ENCODE data around the gene CFAP20. TPM values are rescaled to one million over a fixed set of nuclear protein-coding genes. Genes with fewer than 3 reads are reported as not detected.

Gene CFAP20
- total RNA-seq, 1 experiment from 2014 or later: 49.6 TPM

GRCh38 chr16:58127033-58127556, 2.1 kb downstream of the CFAP20 start:
- no peak for DNase-seq
- Histone ChIP-seq H3K27me3 (ENCODE audit: insufficient read depth, low read depth) (no peaks in the 10 kb centered on the region), H3K4me1 (replicated peaks; ENCODE audit: insufficient read depth) (peaks cover 37% of the 10 kb centered on the region), H3K4me3 (peak overlapping the region; percentile 88), H3F3A (ENCODE audit: insufficient read depth, low read depth) (peaks cover 13% of the 10 kb centered on the region; the same call in 1 of the 2 replicates), H3K79me2 (ENCODE audit: low read depth) (peaks cover 64% of the 10 kb centered on the region), H3K36me3 (ENCODE audit: low read depth) (no peaks in the 10 kb centered on the region), H3K27ac (no peak overlapping the region), H3K9me3 (ENCODE audit: insufficient read depth, low read depth) (no peaks in the 10 kb centered on the region), H3K9me2 (ENCODE audit: insufficient read depth) (no peaks in the 10 kb centered on the region), H2AFZ (no peak overlapping the region), H3K4me2 (peak overlapping the region; percentile 100), H4K20me1 (ENCODE audit: insufficient read depth) (peaks cover 49% of the 10 kb centered on the region)
- no TSS peak for BruUV-seq (replicated peaks)
- TF ChIP-seq EZH2 (IDR thresholded peaks at IDR 0.05; ENCODE audit: low read depth) (no peak), CTCF (conservative IDR thresholded peaks at IDR 0.05) (no peak)
- intact Hi-C loops (cut with micrococcal nuclease; ENCODE audit: unreplicated experiment): loop anchor here (10.0 kb wide), 1 partner anchor 232 kb away; no protein-coding TSS in a partner anchor
- CTCF ChIA-PET: no interaction called here
- POLR2A ChIA-PET (ENCODE audit: unreplicated experiment): interaction anchor here (0.6 kb wide), 2 partner anchors 95 to 325 kb away, joined by 3 to 5 read pairs; no protein-coding TSS in a partner anchor

GRCh38 chr16:58126451-58126961, 2.7 kb downstream of the CFAP20 start:
- H3K9me3 ChIP-seq (ENCODE audit: insufficient read depth, low read depth): no peaks in the 10 kb centered on the region
- H3K79me2 ChIP-seq (ENCODE audit: low read depth): peaks cover 70% of the 10 kb centered on the region
- no peak overlapping the region for H3K27ac ChIP-seq
- no TSS peak for BruUV-seq (replicated peaks)
- no peaks in the 10 kb centered on the region for H3K27me3 ChIP-seq (ENCODE audit: insufficient read depth, low read depth)
- H3K4me3 ChIP-seq: peak overlapping the region; percentile 88; the same call in 1 of the 2 replicates
- peaks cover 19% of the 10 kb centered on the region; the same call in 1 of the 2 replicates for H3F3A ChIP-seq (ENCODE audit: insufficient read depth, low read depth)
- intact Hi-C loops (cut with micrococcal nuclease; ENCODE audit: unreplicated experiment): loop anchor here (10.0 kb wide), 1 partner anchor 232 kb away; no protein-coding TSS in a partner anchor
- H3K4me2 ChIP-seq: peak overlapping the region; percentile 100
- H2AFZ ChIP-seq: no peak overlapping the region
- H3K9me2 ChIP-seq (ENCODE audit: insufficient read depth): no peaks in the 10 kb centered on the region
- POLR2A ChIA-PET (ENCODE audit: unreplicated experiment): no interaction called here
- CTCF ChIA-PET: no interaction called here
- H3K4me1 ChIP-seq (replicated peaks; ENCODE audit: insufficient read depth): peaks cover 43% of the 10 kb centered on the region
- TF ChIP-seq EZH2 (IDR thresholded peaks at IDR 0.05; ENCODE audit: low read depth) (no peak), CTCF (conservative IDR thresholded peaks at IDR 0.05) (no peak)
- DNase-seq: no peak
- H3K36me3 ChIP-seq (ENCODE audit: low read depth): no peaks in the 10 kb centered on the region
- peaks cover 54% of the 10 kb centered on the region for H4K20me1 ChIP-seq (ENCODE audit: insufficient read depth)

- Histone ChIP-seq H3F3A (ENCODE audit: insufficient read depth, low read depth) (peaks cover 19% of the 10 kb centered on the region; the same call in 1 of the 2 replicates), H3K4me2 (peak overlapping the region; percentile 100; the same call in 1 of the 2 replicates), H3K9me3 (ENCODE audit: insufficient read depth, low read depth) (no peaks in the 10 kb centered on the region), H3K27me3 (ENCODE audit: insufficient read depth, low read depth) (no peaks in the 10 kb centered on the region), H3K36me3 (ENCODE audit: low read depth) (no peaks in the 10 kb centered on the region), H3K27ac (no peak overlapping the region), H3K4me3 (no peak overlapping the region), H2AFZ (no peak overlapping the region), H3K9me2 (ENCODE audit: insufficient read depth) (no peaks in the 10 kb centered on the region), H3K79me2 (ENCODE audit: low read depth) (peaks cover 76% of the 10 kb centered on the region), H4K20me1 (ENCODE audit: insufficient read depth) (peaks cover 59% of the 10 kb centered on the region), H3K4me1 (replicated peaks; ENCODE audit: insufficient read depth) (peaks cover 49% of the 10 kb centered on the region)
- intact Hi-C loops (cut with micrococcal nuclease; ENCODE audit: unreplicated experiment): loop anchor here (10.0 kb wide), 1 partner anchor 231 kb away; no protein-coding TSS in a partner anchor
- DNase-seq: no peak
- CTCF ChIA-PET: interaction anchor here (0.6 kb wide), 1 partner anchor 98 kb away, joined by 9 read pairs; no protein-coding TSS in a partner anchor
- no TSS peak for BruUV-seq (replicated peaks)
- TF ChIP-seq CTCF (conservative IDR thresholded peaks at IDR 0.05) (no peak), EZH2 (IDR thresholded peaks at IDR 0.05; ENCODE audit: low read depth) (no peak)
- POLR2A ChIA-PET (ENCODE audit: unreplicated experiment): interaction anchor here (0.5 kb wide), 1 partner anchor 51 kb away, joined by 3 read pairs; no protein-coding TSS in a partner anchor
Observed at GRCh38 chr16:58125781-58126335, 3.3 kb downstream of the CFAP20 start.

Data from PC-9 (cell line).